ENCODE results near the gene GPRC5D.

Gene GPRC5D

GRCh38 chr12:12990700-12991468 lies 38.9 kb upstream of the GPRC5D start:
- TF ChIP-seq CTCF (IDR thresholded peaks at IDR 0.05; ENCODE audit: borderline replicate concordance, insufficient read depth, low read depth, low read length): no peak
- H3K4me3 ChIP-seq (ENCODE audit: low read depth, low read length): no peak overlapping the region

- no peak for TF ChIP-seq CTCF (IDR thresholded peaks at IDR 0.05; ENCODE audit: borderline replicate concordance, insufficient read depth, low read depth, low read length)
- no peak overlapping the region for H3K4me3 ChIP-seq (ENCODE audit: low read depth, low read length)
Measured at GRCh38 chr12:12987421-12987820, 35.5 kb upstream of the GPRC5D start.

- no peak for TF ChIP-seq CTCF (IDR thresholded peaks at IDR 0.05; ENCODE audit: borderline replicate concordance, insufficient read depth, low read depth, low read length)
- H3K4me3 ChIP-seq (ENCODE audit: low read depth, low read length): no peak overlapping the region
Measured at GRCh38 chr12:12986775-12987331, 34.9 kb upstream of the GPRC5D start.

- peak; percentile 61 for TF ChIP-seq CTCF (IDR thresholded peaks at IDR 0.05; ENCODE audit: borderline replicate concordance, insufficient read depth, low read depth, low read length)
- no peak overlapping the region for H3K4me3 ChIP-seq (ENCODE audit: low read depth, low read length)
Measured at GRCh38 chr12:12985817-12986408, 33.9 kb upstream of the GPRC5D start.

- H3K4me3 ChIP-seq (ENCODE audit: low read depth, low read length): no peak overlapping the region
- TF ChIP-seq CTCF (IDR thresholded peaks at IDR 0.05; ENCODE audit: borderline replicate concordance, insufficient read depth, low read depth, low read length): no peak
Measured at GRCh38 chr12:12984149-12984548, 32.2 kb upstream of the GPRC5D start.

- peak; percentile 31; the same call in 1 of the 2 replicates for TF ChIP-seq CTCF (IDR thresholded peaks at IDR 0.05; ENCODE audit: borderline replicate concordance, insufficient read depth, low read depth, low read length)
- H3K4me3 ChIP-seq (ENCODE audit: low read depth, low read length): no peak overlapping the region
Measured at GRCh38 chr12:12983420-12984035, 31.6 kb upstream of the GPRC5D start.
